HepG2 (cell line): ENCODE results near the gene RBCK1. TPM values are rescaled to one million over a fixed set of nuclear protein-coding genes. Genes with fewer than 3 reads are reported as not detected.

Experiments used
- FLYWCH1 ChIP-seq: sonication (generic); formaldehyde crosslinking; IDR thresholded peaks from 2 replicates; pipeline ENCODE4 v1.8.1; 2023; ENCODE audit warnings: mild to moderate bottlenecking, missing genetic modification reagents
- NONO ChIP-seq, 2 experiments: fragments of 450-650 bp in 1 of 2; sonication (generic) in 1 of 2; formaldehyde crosslinking in 1 of 2; IDR thresholded peaks in 1 of 2; conservative IDR thresholded peaks in 1 of 2; 2 replicates each; pipeline versions ENCODE4 v1.6.1 to v1.8.0; 2017 to 2022; ENCODE audit warnings: mild to moderate bottlenecking in 1 of 2, missing genetic modification reagents in 1 of 2, moderate library complexity in 1 of 2
- NR2F1 ChIP-seq, 2 experiments: fragments of 450-650 bp in 1 of 2; formaldehyde crosslinking in 1 of 2; IDR thresholded peaks; 2 replicates each; pipeline versions ENCODE4 v1.5.0 to v1.6.1; 2016 to 2020; ENCODE audit warnings: mild to moderate bottlenecking in 1 of 2, missing compliant biosample characterization in 1 of 2, missing genetic modification reagents in 1 of 2, moderate library complexity in 1 of 2
- RAD21 ChIP-seq: fragments of 450-650 bp; formaldehyde crosslinking; IDR thresholded peaks from 2 replicates; pipeline ENCODE4 v1.5.0; 2020; ENCODE audit warnings: mild to moderate bottlenecking
- RBM22 ChIP-seq: fragments of 200-400 bp; formaldehyde crosslinking; optimal IDR thresholded peaks from 2 replicates; pipeline ENCODE3; 2017; ENCODE audit warnings: mild to moderate bottlenecking, low read length, moderate library complexity
- REPIN1 ChIP-seq: sonication (generic); formaldehyde crosslinking; IDR thresholded peaks from 2 replicates; pipeline ENCODE4 v1.8.0; 2022; ENCODE audit warnings: missing genetic modification reagents, low read depth, mild to moderate bottlenecking, borderline replicate concordance
- SOX13 ChIP-seq, 3 experiments: fragments of 450-650 bp in 1 of 3; sonication (generic) in 1 of 3; formaldehyde crosslinking in 1 of 3; IDR thresholded peaks in 2 of 3; conservative IDR thresholded peaks in 1 of 3; 2 replicates each; pipeline versions ENCODE4 v1.5.0 to v1.6.1; 2016 to 2020; ENCODE audit warnings: antibody characterized with exemption in 1 of 3, mild to moderate bottlenecking in 1 of 3, missing compliant biosample characterization in 1 of 3, missing genetic modification reagents in 1 of 3, moderate library complexity in 1 of 3
- XRCC5 ChIP-seq: fragments of 200-400 bp; formaldehyde crosslinking; optimal IDR thresholded peaks from 2 replicates; pipeline ENCODE3; 2017; ENCODE audit warnings: mild to moderate bottlenecking, low read length
- ZFP90 ChIP-seq: sonication (generic); formaldehyde crosslinking; IDR thresholded peaks from 2 replicates; pipeline ENCODE4 v1.8.0; 2022; ENCODE audit warnings: missing genetic modification reagents, mild to moderate bottlenecking, inconsistent platforms, borderline replicate concordance
- ZNF598 ChIP-seq: sonication (generic); formaldehyde crosslinking; IDR thresholded peaks from 2 replicates; pipeline ENCODE4 v1.5.1; 2020; ENCODE audit warnings: mild to moderate bottlenecking, missing genetic modification reagents, borderline replicate concordance
- polyA plus RNA-seq, 8 experiments: library from polyadenylated mRNA; depleted of rRNA in 3 of 8; stranded (reverse) in 7 of 8; unstranded in 1 of 8; fragments of >200 nt; fragmentation: Illumina TruSeq in 4 of 8; extraction: Trizol in 4 of 8; gene quantifications; 2 replicates each; pipeline versions ENCODE4 v1.2.1 to v1.2.3, GENCODE V29; 2011 to 2016; ENCODE audit warnings: low read depth in 4 of 8, missing spikeins in 1 of 8, mixed read lengths in 1 of 8; ENCODE audit not compliant: insufficient read depth in 1 of 8
- total RNA-seq, 5 experiments: library from RNA; depleted of rRNA; stranded (reverse); fragments of >200 nt; fragmentation: Illumina TruSeq; extraction: Trizol; gene quantifications; 2 replicates each; pipeline ENCODE4 v1.2.3, GENCODE V29; 2016; ENCODE audit warnings: low read depth in 1 of 5
- TF ChIP-seq, protein P1 (sequence below): sonication (generic); formaldehyde crosslinking; IDR thresholded peaks from 2 replicates; pipeline ENCODE4 v1.4.0; 2020; ENCODE audit warnings: mild to moderate bottlenecking, missing genetic modification reagents
- TF ChIP-seq, protein P2 (sequence below): sonication (generic); formaldehyde crosslinking; IDR thresholded peaks from 2 replicates; pipeline ENCODE4 v1.4.0; 2020; ENCODE audit warnings: missing genetic modification reagents; ENCODE audit errors: not compliant biosample characterization
- TF ChIP-seq, protein P3 (sequence below): sonication (generic); formaldehyde crosslinking; IDR thresholded peaks from 2 replicates; pipeline ENCODE4 v1.5.1; 2020; ENCODE audit warnings: missing genetic modification reagents, mild to moderate bottlenecking, borderline replicate concordance
- TF ChIP-seq, protein P4 (sequence below): sonication (generic); formaldehyde crosslinking; IDR thresholded peaks from 2 replicates; pipeline ENCODE4 v1.9.0; 2021; ENCODE audit warnings: missing genetic modification reagents, borderline replicate concordance

RBCK1 gene
- total and polyA plus RNA-seq, 2 of the 13 experiments (the other 11 are each of a cell fraction or from before 2014, with no cell fraction given), result 149 to 215 TPM

DNA sequence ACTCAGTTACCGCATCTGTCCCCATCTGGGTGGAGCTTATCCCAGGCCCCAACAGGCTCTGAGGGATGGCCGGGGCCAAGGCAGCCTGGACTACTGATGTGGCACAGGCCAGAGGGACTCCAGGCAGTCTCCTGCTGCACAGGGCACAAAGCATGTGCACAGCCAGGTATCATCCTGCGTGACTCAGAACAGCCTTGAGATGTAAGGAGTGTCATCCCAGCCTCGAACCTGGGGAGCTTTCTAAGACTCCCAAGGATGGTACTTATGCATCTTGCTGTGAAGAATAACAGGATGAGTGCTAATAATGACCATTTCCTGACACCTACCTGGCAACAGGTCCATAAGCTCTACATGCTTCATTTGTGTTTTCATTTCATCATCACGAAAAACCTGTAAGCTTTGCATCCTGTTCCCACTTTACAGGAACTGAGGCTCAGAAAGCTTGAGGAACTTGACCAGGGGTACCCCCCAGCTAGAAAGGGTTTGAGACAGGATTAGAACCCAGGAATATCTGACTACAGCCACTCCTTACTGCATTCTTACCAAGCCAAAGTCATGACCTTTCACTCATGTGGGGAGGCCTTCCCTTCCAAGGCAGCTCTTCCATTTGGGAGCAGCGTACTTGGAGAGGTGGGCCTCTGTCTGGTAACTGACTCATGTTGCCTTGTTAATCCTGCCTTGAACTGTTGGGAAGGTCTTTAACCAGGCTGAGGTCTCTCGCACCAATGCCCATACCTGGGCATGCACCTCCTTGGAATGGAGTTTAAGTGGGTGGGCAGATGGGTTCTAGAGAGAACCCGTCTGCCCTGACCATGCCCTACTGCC is 25.6 kb upstream of the RBCK1 start (continued):
- TF ChIP-seq, protein P1, sequence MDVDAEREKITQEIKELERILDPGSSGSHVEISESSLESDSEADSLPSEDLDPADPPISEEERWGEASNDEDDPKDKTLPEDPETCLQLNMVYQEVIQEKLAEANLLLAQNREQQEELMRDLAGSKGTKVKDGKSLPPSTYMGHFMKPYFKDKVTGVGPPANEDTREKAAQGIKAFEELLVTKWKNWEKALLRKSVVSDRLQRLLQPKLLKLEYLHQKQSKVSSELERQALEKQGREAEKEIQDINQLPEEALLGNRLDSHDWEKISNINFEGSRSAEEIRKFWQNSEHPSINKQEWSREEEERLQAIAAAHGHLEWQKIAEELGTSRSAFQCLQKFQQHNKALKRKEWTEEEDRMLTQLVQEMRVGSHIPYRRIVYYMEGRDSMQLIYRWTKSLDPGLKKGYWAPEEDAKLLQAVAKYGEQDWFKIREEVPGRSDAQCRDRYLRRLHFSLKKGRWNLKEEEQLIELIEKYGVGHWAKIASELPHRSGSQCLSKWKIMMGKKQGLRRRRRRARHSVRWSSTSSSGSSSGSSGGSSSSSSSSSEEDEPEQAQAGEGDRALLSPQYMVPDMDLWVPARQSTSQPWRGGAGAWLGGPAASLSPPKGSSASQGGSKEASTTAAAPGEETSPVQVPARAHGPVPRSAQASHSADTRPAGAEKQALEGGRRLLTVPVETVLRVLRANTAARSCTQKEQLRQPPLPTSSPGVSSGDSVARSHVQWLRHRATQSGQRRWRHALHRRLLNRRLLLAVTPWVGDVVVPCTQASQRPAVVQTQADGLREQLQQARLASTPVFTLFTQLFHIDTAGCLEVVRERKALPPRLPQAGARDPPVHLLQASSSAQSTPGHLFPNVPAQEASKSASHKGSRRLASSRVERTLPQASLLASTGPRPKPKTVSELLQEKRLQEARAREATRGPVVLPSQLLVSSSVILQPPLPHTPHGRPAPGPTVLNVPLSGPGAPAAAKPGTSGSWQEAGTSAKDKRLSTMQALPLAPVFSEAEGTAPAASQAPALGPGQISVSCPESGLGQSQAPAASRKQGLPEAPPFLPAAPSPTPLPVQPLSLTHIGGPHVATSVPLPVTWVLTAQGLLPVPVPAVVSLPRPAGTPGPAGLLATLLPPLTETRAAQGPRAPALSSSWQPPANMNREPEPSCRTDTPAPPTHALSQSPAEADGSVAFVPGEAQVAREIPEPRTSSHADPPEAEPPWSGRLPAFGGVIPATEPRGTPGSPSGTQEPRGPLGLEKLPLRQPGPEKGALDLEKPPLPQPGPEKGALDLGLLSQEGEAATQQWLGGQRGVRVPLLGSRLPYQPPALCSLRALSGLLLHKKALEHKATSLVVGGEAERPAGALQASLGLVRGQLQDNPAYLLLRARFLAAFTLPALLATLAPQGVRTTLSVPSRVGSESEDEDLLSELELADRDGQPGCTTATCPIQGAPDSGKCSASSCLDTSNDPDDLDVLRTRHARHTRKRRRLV (CRISPR knock-in tag), result no peak
- TF ChIP-seq RBM22 (peak; percentile 70), NR2F1 (CRISPR knock-in tag; IDR thresholded peaks at IDR 0.05) (peak; percentile 6 to 20; a peak in 1 of 4 replicates), FLYWCH1 (CRISPR knock-in tag) (0 out of 2 replicates have a peak, but pooled peaks have one; percentile 71), XRCC5 (peak; percentile 10), REPIN1 (CRISPR knock-in tag) (peak; percentile 28; the same call in 1 of the 2 replicates), NONO (IDR thresholded peaks at IDR 0.05) (no peak), NONO (CRISPR knock-in tag; conservative IDR thresholded peaks at IDR 0.05) (0 out of 2 replicates have a peak, but pooled peaks have one; percentile 2), RAD21 (peak; percentile 22), ZNF598 (peak; percentile 16; the same call in 1 of the 2 replicates), ZFP90 (CRISPR knock-in tag) (no peak), SOX13 (IDR thresholded peaks at IDR 0.05) (no peak; the same call in 1 of the 2 replicates), SOX13 (CRISPR knock-in tag; conservative IDR thresholded peaks at IDR 0.05 in 1 of 2, IDR thresholded peaks at IDR 0.05 in 1 of 2) (no peak)
- TF ChIP-seq, protein P2, sequence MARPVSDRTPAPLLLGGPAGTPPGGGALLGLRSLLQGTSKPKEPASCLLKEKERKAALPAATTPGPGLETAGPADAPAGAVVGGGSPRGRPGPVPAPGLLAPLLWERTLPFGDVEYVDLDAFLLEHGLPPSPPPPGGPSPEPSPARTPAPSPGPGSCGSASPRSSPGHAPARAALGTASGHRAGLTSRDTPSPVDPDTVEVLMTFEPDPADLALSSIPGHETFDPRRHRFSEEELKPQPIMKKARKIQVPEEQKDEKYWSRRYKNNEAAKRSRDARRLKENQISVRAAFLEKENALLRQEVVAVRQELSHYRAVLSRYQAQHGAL (CRISPR knock-in tag), result no peak
- TF ChIP-seq, protein P3, sequence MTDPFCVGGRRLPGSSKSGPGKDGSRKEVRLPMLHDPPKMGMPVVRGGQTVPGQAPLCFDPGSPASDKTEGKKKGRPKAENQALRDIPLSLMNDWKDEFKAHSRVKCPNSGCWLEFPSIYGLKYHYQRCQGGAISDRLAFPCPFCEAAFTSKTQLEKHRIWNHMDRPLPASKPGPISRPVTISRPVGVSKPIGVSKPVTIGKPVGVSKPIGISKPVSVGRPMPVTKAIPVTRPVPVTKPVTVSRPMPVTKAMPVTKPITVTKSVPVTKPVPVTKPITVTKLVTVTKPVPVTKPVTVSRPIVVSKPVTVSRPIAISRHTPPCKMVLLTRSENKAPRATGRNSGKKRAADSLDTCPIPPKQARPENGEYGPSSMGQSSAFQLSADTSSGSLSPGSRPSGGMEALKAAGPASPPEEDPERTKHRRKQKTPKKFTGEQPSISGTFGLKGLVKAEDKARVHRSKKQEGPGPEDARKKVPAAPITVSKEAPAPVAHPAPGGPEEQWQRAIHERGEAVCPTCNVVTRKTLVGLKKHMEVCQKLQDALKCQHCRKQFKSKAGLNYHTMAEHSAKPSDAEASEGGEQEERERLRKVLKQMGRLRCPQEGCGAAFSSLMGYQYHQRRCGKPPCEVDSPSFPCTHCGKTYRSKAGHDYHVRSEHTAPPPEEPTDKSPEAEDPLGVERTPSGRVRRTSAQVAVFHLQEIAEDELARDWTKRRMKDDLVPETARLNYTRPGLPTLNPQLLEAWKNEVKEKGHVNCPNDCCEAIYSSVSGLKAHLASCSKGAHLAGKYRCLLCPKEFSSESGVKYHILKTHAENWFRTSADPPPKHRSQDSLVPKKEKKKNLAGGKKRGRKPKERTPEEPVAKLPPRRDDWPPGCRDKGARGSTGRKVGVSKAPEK, result no peak
- TF ChIP-seq, protein P4, sequence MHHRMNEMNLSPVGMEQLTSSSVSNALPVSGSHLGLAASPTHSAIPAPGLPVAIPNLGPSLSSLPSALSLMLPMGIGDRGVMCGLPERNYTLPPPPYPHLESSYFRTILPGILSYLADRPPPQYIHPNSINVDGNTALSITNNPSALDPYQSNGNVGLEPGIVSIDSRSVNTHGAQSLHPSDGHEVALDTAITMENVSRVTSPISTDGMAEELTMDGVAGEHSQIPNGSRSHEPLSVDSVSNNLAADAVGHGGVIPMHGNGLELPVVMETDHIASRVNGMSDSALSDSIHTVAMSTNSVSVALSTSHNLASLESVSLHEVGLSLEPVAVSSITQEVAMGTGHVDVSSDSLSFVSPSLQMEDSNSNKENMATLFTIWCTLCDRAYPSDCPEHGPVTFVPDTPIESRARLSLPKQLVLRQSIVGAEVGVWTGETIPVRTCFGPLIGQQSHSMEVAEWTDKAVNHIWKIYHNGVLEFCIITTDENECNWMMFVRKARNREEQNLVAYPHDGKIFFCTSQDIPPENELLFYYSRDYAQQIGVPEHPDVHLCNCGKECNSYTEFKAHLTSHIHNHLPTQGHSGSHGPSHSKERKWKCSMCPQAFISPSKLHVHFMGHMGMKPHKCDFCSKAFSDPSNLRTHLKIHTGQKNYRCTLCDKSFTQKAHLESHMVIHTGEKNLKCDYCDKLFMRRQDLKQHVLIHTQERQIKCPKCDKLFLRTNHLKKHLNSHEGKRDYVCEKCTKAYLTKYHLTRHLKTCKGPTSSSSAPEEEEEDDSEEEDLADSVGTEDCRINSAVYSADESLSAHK (CRISPR knock-in tag), result no peak
